GM23338 (cell line): ENCODE measurements around the gene IVD. TPM values are rescaled to one million over a fixed set of nuclear protein-coding genes. Genes with fewer than 3 reads are reported as not detected.

Experiments used
- ATAC-seq: fragments of 200-7000 bp; cut with Tn5 transposase; 3 replicates; pipeline ENCODE4 v1.9.1; 2020
- DNase-seq: peaks from one replicate; pipeline ENCODE4 v3.0.0-alpha.2; 2015; ENCODE audit warnings: low spot score
- H2AFZ ChIP-seq: fragments of 200-600 bp; sonication (generic); 2 replicates; pipeline ENCODE4 v1.8.0; 2016; ENCODE audit warnings: antibody characterized with exemption, mild to moderate bottlenecking, moderate library complexity
- H3F3A ChIP-seq: fragments of 200-600 bp; sonication (generic); replicated peaks from 2 replicates; pipeline ENCODE4 v1.8.0; 2017; ENCODE audit warnings: antibody characterized with exemption, mixed run types, low read depth
- H3K27ac ChIP-seq: fragments of 200-600 bp; sonication (generic); 2 replicates; pipeline ENCODE4 v1.6.1; 2016; ENCODE audit warnings: low read depth
- H3K27me3 ChIP-seq: fragments of 200-600 bp; sonication (generic); 2 replicates; pipeline ENCODE4 v1.8.0; 2016; ENCODE audit warnings: mild to moderate bottlenecking, mixed run types, moderate library complexity; ENCODE audit not compliant: insufficient read depth
- H3K36me3 ChIP-seq: fragments of 200-600 bp; sonication (generic); 2 replicates; pipeline ENCODE4 v1.8.0; 2016; ENCODE audit warnings: mild to moderate bottlenecking; ENCODE audit not compliant: insufficient read depth
- H3K4me1 ChIP-seq: fragments of 200-600 bp; sonication (generic); 2 replicates; pipeline ENCODE4 v1.8.0; 2016; ENCODE audit warnings: mild to moderate bottlenecking, moderate library complexity; ENCODE audit not compliant: insufficient read depth
- H3K4me2 ChIP-seq: fragments of 200-600 bp; sonication (generic); 2 replicates; pipeline ENCODE4 v1.7.1; 2017; ENCODE audit warnings: mixed run types
- H3K4me3 ChIP-seq: fragments of 200-600 bp; sonication (generic); 2 replicates; pipeline ENCODE4 v1.6.1; 2016; ENCODE audit warnings: mixed run types
- H3K79me2 ChIP-seq: fragments of 200-600 bp; sonication (generic); replicated peaks from 2 replicates; pipeline ENCODE4 v1.8.0; 2017; ENCODE audit warnings: mild to moderate bottlenecking; ENCODE audit not compliant: insufficient read depth
- H3K9me2 ChIP-seq: fragments of 200-600 bp; sonication (generic); 2 replicates; pipeline ENCODE4 v1.8.0; 2017; ENCODE audit not compliant: insufficient read depth
- H4K20me1 ChIP-seq: fragments of 200-600 bp; sonication (generic); replicated peaks from 2 replicates; pipeline ENCODE4 v1.8.0; 2017; ENCODE audit warnings: mild to moderate bottlenecking; ENCODE audit not compliant: insufficient read depth
- H3K27ac Mint-ChIP-seq: 2 replicates; pipeline ENCODE4 v1.8.0; 2020; ENCODE audit warnings: inconsistent platforms, mild to moderate bottlenecking, moderate library complexity, mixed read lengths
- H3K27me3 Mint-ChIP-seq: 3 replicates; pipeline ENCODE4 v1.8.0; 2022; ENCODE audit warnings: low read depth, mild to moderate bottlenecking, moderate library complexity, mixed read lengths, inconsistent platforms; ENCODE audit not compliant: insufficient read depth, poor library complexity
- H3K36me3 Mint-ChIP-seq: 3 replicates; pipeline ENCODE4 v1.8.0; 2021; ENCODE audit warnings: low read depth, mild to moderate bottlenecking, inconsistent platforms, moderate library complexity, mixed read lengths
- H3K4me1 Mint-ChIP-seq: 3 replicates; pipeline ENCODE4 v1.8.0; 2020; ENCODE audit warnings: mild to moderate bottlenecking, inconsistent platforms, mixed read lengths
- H3K4me3 Mint-ChIP-seq: 3 replicates; pipeline ENCODE4 v1.8.0; 2021; ENCODE audit warnings: moderate library complexity, mild to moderate bottlenecking, inconsistent platforms, mixed read lengths
- H3K9me3 Mint-ChIP-seq: 3 replicates; pipeline ENCODE4 v1.8.0; 2020; ENCODE audit warnings: moderate library complexity, mild to moderate bottlenecking, inconsistent platforms, mixed read lengths
- CREB1 ChIP-seq: fragments of 250-450 bp; sonication (Bioruptor Pico); IDR thresholded peaks from 2 replicates; pipeline ENCODE4 v1.5.0; 2020; ENCODE audit warnings: low read depth, mild to moderate bottlenecking, moderate library complexity
- EZH2 ChIP-seq: fragments of 200-600 bp; sonication (generic); IDR thresholded peaks from one replicate; pipeline ENCODE4 v1.8.0; 2017; ENCODE audit warnings: antibody characterized with exemption, mild to moderate bottlenecking, low read depth; ENCODE audit not compliant: unreplicated experiment
- EZH2phosphoT487 ChIP-seq: fragments of 200-600 bp; sonication (generic); IDR thresholded peaks from one replicate; pipeline ENCODE4 v1.8.1; 2018; ENCODE audit warnings: antibody characterized with exemption; ENCODE audit not compliant: unreplicated experiment
- JUNB ChIP-seq: IDR thresholded peaks from one replicate; pipeline ENCODE4 v1.6.1; 2016; ENCODE audit warnings: antibody characterized with exemption; ENCODE audit not compliant: unreplicated experiment
- NANOG ChIP-seq: IDR thresholded peaks from 2 replicates; pipeline ENCODE4 v1.6.1; 2016; ENCODE audit warnings: antibody characterized with exemption, borderline replicate concordance
- POLR2AphosphoS5 ChIP-seq: IDR thresholded peaks from 2 replicates; pipeline ENCODE4 v1.6.1; 2016; ENCODE audit warnings: antibody characterized with exemption, low read depth
- STAT1 ChIP-seq: IDR thresholded peaks from one replicate; pipeline ENCODE4 v1.6.1; 2016; ENCODE audit warnings: antibody characterized with exemption; ENCODE audit not compliant: unreplicated experiment
- ZNF331 ChIP-seq: fragments of 250-450 bp; sonication (Bioruptor Pico); IDR thresholded peaks from 2 replicates; pipeline ENCODE4 v1.5.0; 2020; ENCODE audit warnings: low read depth, mild to moderate bottlenecking, moderate library complexity
- polyA plus RNA-seq: library from polyadenylated mRNA; unstranded; fragments of >200 nt; fragmentation: Nextera tagmentation; extraction: Ambion mirVana; gene quantifications from 2 replicates; pipeline ENCODE4 v1.2.1, GENCODE V29; 2016
- total RNA-seq: library from RNA; depleted of rRNA; stranded (reverse); fragments of >200 nt; shearing (Covaris generic); gene quantifications from 2 replicates; pipeline ENCODE4 v1.2.3, GENCODE V29; 2014
- TF ChIP-seq, protein P1 (sequence below): IDR thresholded peaks from one replicate; pipeline ENCODE4 v1.6.1; 2018; ENCODE audit warnings: antibody characterized with exemption; ENCODE audit not compliant: unreplicated experiment
- TF ChIP-seq, protein P2 (sequence below): IDR thresholded peaks from 2 replicates; pipeline ENCODE4 v1.6.1; 2016; ENCODE audit warnings: antibody characterized with exemption
- TF ChIP-seq, protein P3 (sequence below), 2 experiments: fragments of 200-600 bp in 1 of 2; sonication (generic) in 1 of 2; conservative IDR thresholded peaks; 2 replicates each; pipeline versions ENCODE4 v1.5.1 to v1.6.1; 2016 to 2017; ENCODE audit warnings: antibody characterized with exemption in 2 of 2, low read depth in 2 of 2, mild to moderate bottlenecking in 2 of 2, moderate library complexity in 1 of 2

Gene IVD
- total and polyA plus RNA-seq, 2 experiments from 2014 or later = 54.1 to 75.4 TPM

DNA sequence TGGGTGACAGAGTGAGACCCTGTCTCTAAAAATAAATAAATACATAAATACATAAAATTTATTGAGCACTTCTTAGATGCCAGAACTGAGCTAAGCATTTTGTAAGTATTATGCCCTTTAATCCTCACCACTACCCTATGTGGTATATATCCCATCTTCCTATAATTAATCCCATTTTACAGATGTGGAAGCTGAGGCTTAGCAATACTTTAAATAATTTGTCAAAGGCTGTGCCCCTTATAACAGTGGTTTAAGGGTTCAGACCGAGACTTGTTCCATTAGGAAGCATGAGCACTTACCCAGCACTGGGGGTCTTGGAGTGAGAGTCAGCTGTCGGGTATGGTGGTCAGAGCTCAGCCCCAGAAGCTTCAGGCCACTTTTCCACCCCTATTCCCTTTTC, 57.7 kb downstream of the IVD start (continued):
- TF ChIP-seq, protein P1, sequence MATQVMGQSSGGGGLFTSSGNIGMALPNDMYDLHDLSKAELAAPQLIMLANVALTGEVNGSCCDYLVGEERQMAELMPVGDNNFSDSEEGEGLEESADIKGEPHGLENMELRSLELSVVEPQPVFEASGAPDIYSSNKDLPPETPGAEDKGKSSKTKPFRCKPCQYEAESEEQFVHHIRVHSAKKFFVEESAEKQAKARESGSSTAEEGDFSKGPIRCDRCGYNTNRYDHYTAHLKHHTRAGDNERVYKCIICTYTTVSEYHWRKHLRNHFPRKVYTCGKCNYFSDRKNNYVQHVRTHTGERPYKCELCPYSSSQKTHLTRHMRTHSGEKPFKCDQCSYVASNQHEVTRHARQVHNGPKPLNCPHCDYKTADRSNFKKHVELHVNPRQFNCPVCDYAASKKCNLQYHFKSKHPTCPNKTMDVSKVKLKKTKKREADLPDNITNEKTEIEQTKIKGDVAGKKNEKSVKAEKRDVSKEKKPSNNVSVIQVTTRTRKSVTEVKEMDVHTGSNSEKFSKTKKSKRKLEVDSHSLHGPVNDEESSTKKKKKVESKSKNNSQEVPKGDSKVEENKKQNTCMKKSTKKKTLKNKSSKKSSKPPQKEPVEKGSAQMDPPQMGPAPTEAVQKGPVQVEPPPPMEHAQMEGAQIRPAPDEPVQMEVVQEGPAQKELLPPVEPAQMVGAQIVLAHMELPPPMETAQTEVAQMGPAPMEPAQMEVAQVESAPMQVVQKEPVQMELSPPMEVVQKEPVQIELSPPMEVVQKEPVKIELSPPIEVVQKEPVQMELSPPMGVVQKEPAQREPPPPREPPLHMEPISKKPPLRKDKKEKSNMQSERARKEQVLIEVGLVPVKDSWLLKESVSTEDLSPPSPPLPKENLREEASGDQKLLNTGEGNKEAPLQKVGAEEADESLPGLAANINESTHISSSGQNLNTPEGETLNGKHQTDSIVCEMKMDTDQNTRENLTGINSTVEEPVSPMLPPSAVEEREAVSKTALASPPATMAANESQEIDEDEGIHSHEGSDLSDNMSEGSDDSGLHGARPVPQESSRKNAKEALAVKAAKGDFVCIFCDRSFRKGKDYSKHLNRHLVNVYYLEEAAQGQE = no peak
- no peak for TF ChIP-seq EZH2
- TF ChIP-seq EZH2phosphoT487 = no peak
- no peak for TF ChIP-seq NANOG

DNA sequence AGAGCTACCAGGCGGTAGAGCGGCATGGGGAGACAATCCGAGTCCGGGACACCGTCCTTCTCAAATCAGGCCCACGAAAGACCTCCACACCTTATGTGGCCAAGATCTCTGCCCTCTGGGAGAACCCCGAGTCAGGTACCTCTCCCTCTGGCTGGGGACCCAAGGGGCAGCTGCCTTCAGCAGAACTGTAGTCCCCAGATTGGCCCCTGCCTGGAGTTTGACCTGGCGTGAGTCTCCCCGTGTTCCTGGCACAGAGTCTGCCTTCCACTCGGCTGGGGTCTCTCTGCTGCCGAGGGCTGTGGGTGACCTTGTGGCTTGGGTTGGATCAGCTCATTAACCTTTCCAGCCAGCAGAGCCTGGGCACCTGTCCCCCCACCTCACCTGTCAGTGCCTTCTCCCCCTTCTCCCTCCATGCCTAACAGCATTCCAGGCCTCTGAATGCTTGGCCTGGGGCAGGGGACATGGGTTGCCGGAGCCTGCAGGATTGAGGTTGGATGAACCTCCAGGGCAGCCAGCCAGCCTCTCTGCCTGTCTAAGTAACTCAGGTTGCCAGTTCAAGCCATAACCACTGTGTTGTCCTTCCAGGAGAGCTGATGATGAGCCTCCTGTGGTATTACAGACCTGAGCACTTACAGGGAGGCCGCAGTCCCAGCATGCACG, 58.4 kb downstream of the IVD start:
- Mint-ChIP-seq H3K27ac (no peak overlapping the region), H3K36me3 (peaks cover 73% of the 10 kb centered on the region), H3K4me3 (no peak overlapping the region), H3K4me1 (0 out of 3 replicates have a peak, but pooled peaks cover under 1% of the 10 kb centered on the region), H3K27me3 (peaks cover 4% of the 10 kb centered on the region), H3K9me3 (no peaks in the 10 kb centered on the region)
- H3F3A ChIP-seq = 0 out of 2 replicates have a peak, but pooled peaks cover 5% of the 10 kb centered on the region
- no peaks in the 10 kb centered on the region for H3K27me3 ChIP-seq
- H3K36me3 ChIP-seq = peaks cover 14% of the 10 kb centered on the region
- ATAC-seq = no peak
- H3K4me2 ChIP-seq = no peak overlapping the region
- H2AFZ ChIP-seq = no peak overlapping the region
- H3K4me1 ChIP-seq = no peaks in the 10 kb centered on the region
- no peaks in the 10 kb centered on the region for H3K9me2 ChIP-seq
- no peak overlapping the region for H3K27ac ChIP-seq
- H3K79me2 ChIP-seq = peaks cover 20% of the 10 kb centered on the region
- no peak for DNase-seq
- H3K4me3 ChIP-seq = no peak overlapping the region
- peaks cover 28% of the 10 kb centered on the region for H4K20me1 ChIP-seq
- TF ChIP-seq, protein P2, sequence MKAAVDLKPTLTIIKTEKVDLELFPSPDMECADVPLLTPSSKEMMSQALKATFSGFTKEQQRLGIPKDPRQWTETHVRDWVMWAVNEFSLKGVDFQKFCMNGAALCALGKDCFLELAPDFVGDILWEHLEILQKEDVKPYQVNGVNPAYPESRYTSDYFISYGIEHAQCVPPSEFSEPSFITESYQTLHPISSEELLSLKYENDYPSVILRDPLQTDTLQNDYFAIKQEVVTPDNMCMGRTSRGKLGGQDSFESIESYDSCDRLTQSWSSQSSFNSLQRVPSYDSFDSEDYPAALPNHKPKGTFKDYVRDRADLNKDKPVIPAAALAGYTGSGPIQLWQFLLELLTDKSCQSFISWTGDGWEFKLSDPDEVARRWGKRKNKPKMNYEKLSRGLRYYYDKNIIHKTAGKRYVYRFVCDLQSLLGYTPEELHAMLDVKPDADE = no peak
- TF ChIP-seq EZH2 = no peak
- TF ChIP-seq, protein P1 = no peak
- no peak for TF ChIP-seq POLR2AphosphoS5
- TF ChIP-seq, protein P3, sequence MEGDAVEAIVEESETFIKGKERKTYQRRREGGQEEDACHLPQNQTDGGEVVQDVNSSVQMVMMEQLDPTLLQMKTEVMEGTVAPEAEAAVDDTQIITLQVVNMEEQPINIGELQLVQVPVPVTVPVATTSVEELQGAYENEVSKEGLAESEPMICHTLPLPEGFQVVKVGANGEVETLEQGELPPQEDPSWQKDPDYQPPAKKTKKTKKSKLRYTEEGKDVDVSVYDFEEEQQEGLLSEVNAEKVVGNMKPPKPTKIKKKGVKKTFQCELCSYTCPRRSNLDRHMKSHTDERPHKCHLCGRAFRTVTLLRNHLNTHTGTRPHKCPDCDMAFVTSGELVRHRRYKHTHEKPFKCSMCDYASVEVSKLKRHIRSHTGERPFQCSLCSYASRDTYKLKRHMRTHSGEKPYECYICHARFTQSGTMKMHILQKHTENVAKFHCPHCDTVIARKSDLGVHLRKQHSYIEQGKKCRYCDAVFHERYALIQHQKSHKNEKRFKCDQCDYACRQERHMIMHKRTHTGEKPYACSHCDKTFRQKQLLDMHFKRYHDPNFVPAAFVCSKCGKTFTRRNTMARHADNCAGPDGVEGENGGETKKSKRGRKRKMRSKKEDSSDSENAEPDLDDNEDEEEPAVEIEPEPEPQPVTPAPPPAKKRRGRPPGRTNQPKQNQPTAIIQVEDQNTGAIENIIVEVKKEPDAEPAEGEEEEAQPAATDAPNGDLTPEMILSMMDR (conservative IDR thresholded peaks at IDR 0.05; ENCODE audit: low read depth in 2 of 2) = no peak
- no peak for TF ChIP-seq EZH2phosphoT487
- no peak for TF ChIP-seq NANOG
- no peak for TF ChIP-seq CREB1
- no peak for TF ChIP-seq ZNF331 (CRISPR knock-in tag)
- TF ChIP-seq JUNB = no peak
- no peak for TF ChIP-seq STAT1
